SK-N-SH treated with all-trans-retinoic acid at 6 μM for 48 hours (cell line): ENCODE data around the gene ENTR1.

Experiments used
- CSRNP3 ChIP-seq: fragments of 250-450 bp; sonication (Bioruptor Pico); IDR thresholded peaks from 2 replicates; pipeline ENCODE4 v1.5.1; 2021; ENCODE audit warnings: mild to moderate bottlenecking, moderate library complexity
- PATZ1 ChIP-seq: fragments of 250-450 bp; sonication (Bioruptor Pico); IDR thresholded peaks from 2 replicates; pipeline ENCODE4 v1.8.0; 2020; ENCODE audit warnings: mild to moderate bottlenecking, moderate library complexity, borderline replicate concordance
- POU6F1 ChIP-seq: fragments of 250-450 bp; sonication (Bioruptor Pico); IDR thresholded peaks from 2 replicates; pipeline ENCODE4 v1.8.0; 2021; ENCODE audit warnings: low read depth, mild to moderate bottlenecking, moderate library complexity, borderline replicate concordance
- PPARA ChIP-seq: fragments of 250-450 bp; sonication (Bioruptor Pico); IDR thresholded peaks from 2 replicates; pipeline ENCODE4 v1.5.0; 2020; ENCODE audit warnings: mild to moderate bottlenecking, borderline replicate concordance
- RARB ChIP-seq: fragments of 250-450 bp; sonication (Bioruptor Pico); IDR thresholded peaks from 2 replicates; pipeline ENCODE4 v1.8.0; 2021; ENCODE audit warnings: mild to moderate bottlenecking, moderate library complexity
- SNAI2 ChIP-seq: fragments of 250-450 bp; sonication (Bioruptor Pico); IDR thresholded peaks from 2 replicates; pipeline ENCODE4 v1.5.0; 2020; ENCODE audit warnings: mild to moderate bottlenecking, moderate library complexity
- TOX ChIP-seq: fragments of 250-450 bp; sonication (Bioruptor Pico); IDR thresholded peaks from 2 replicates; pipeline ENCODE4 v1.8.0; 2021; ENCODE audit warnings: mild to moderate bottlenecking, moderate library complexity, borderline replicate concordance
- ZFP3 ChIP-seq: fragments of 250-450 bp; sonication (Bioruptor Pico); IDR thresholded peaks from 2 replicates; pipeline ENCODE4 v1.5.0; 2020; ENCODE audit warnings: mild to moderate bottlenecking, moderate library complexity

GRCh38 chr9:136395345-136396218 lies 14.8 kb downstream of the ENTR1 start:
- TF ChIP-seq ZFP3 (CRISPR knock-in tag) (no peak), PPARA (CRISPR knock-in tag) (no peak), TOX (CRISPR knock-in tag) (no peak), CSRNP3 (CRISPR knock-in tag) (no peak), PATZ1 (no peak), POU6F1 (no peak), RARB (CRISPR knock-in tag) (no peak), SNAI2 (no peak)
